HEK293T (cell line): ENCODE data around the gene SPAG7.

Experiments used
- ARNT ChIP-seq: fragments of 450-650 bp; IDR thresholded peaks from 2 replicates; pipeline ENCODE4 v1.6.1; 2017; ENCODE audit warnings: mild to moderate bottlenecking
- BHLHE40 ChIP-seq: fragments of 450-650 bp; IDR thresholded peaks from 2 replicates; pipeline ENCODE4 v1.6.1; 2016; ENCODE audit warnings: mild to moderate bottlenecking, moderate library complexity, borderline replicate concordance
- FOXA1 ChIP-seq: fragments of 450-650 bp; IDR thresholded peaks from 2 replicates; pipeline ENCODE4 v1.6.1; 2016; ENCODE audit warnings: mild to moderate bottlenecking
- FOXK2 ChIP-seq: fragments of 450-650 bp; IDR thresholded peaks from 2 replicates; pipeline ENCODE4 v1.6.1; 2016; ENCODE audit warnings: mild to moderate bottlenecking
- FOXM1 ChIP-seq: fragments of 450-650 bp; IDR thresholded peaks from 2 replicates; pipeline ENCODE4 v1.6.1; 2017; ENCODE audit warnings: mild to moderate bottlenecking, borderline replicate concordance
- LEF1 ChIP-seq: fragments of 450-650 bp; IDR thresholded peaks from 2 replicates; pipeline ENCODE4 v1.6.1; 2017; ENCODE audit warnings: mild to moderate bottlenecking, borderline replicate concordance
- NFRKB ChIP-seq: fragments of 450-650 bp; IDR thresholded peaks from 2 replicates; pipeline ENCODE4 v1.6.1; 2016; ENCODE audit warnings: mild to moderate bottlenecking, moderate library complexity
- SP1 ChIP-seq: fragments of 450-650 bp; IDR thresholded peaks from 2 replicates; pipeline ENCODE4 v1.6.1; 2017
- TF ChIP-seq, protein P1 (sequence below): fragments of 450-650 bp; IDR thresholded peaks from 2 replicates; pipeline ENCODE4 v1.6.1; 2016

- TF ChIP-seq SP1 (no peak), NFRKB (no peak), BHLHE40 (no peak), LEF1 (no peak), FOXM1 (no peak), FOXK2 (no peak), FOXA1 (no peak), ARNT (no peak)
- TF ChIP-seq, protein P1, sequence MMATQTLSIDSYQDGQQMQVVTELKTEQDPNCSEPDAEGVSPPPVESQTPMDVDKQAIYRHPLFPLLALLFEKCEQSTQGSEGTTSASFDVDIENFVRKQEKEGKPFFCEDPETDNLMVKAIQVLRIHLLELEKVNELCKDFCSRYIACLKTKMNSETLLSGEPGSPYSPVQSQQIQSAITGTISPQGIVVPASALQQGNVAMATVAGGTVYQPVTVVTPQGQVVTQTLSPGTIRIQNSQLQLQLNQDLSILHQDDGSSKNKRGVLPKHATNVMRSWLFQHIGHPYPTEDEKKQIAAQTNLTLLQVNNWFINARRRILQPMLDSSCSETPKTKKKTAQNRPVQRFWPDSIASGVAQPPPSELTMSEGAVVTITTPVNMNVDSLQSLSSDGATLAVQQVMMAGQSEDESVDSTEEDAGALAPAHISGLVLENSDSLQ, result no peak
Observed at GRCh38 chr17:4972752-4973151, 5.1 kb upstream of the SPAG7 start.
